GM12873 (cell line): ENCODE data around the gene TEX19.

ENCODE experiments used
- CTCF ChIP-seq: IDR thresholded peaks from 2 replicates; pipeline ENCODE4 v1.5.1; 2012; ENCODE audit warnings: low read depth, mild to moderate bottlenecking, moderate library complexity, low read length, control low read depth; ENCODE audit not compliant: insufficient read depth; ENCODE audit errors: missing control alignments

TEX19 gene

GRCh38 chr17:82324566-82325285, 34.3 kb upstream of the TEX19 start:
- TF ChIP-seq CTCF = no peak

- TF ChIP-seq CTCF = no peak
Measured at GRCh38 chr17:82325286-82326180, 33.5 kb upstream of the TEX19 start.

- no peak for TF ChIP-seq CTCF
Measured at GRCh38 chr17:82327289-82327688, 31.8 kb upstream of the TEX19 start.

GRCh38 chr17:82327757-82328140, 31.3 kb upstream of the TEX19 start:
- TF ChIP-seq CTCF = no peak

GRCh38 chr17:82328141-82328993, 30.7 kb upstream of the TEX19 start:
- TF ChIP-seq CTCF = no peak

- no peak for TF ChIP-seq CTCF
Measured at GRCh38 chr17:82328994-82329507, 30.0 kb upstream of the TEX19 start.
